Measurements from ENCODE around the gene SLC35F3. TPM values are rescaled to one million over a fixed set of nuclear protein-coding genes. Genes with fewer than 3 reads are reported as not detected.

SLC35F3 gene
- polyA plus RNA-seq, 1 of the 3 experiments (the other 2 are of a cell fraction) = 0.87 TPM

DNA sequence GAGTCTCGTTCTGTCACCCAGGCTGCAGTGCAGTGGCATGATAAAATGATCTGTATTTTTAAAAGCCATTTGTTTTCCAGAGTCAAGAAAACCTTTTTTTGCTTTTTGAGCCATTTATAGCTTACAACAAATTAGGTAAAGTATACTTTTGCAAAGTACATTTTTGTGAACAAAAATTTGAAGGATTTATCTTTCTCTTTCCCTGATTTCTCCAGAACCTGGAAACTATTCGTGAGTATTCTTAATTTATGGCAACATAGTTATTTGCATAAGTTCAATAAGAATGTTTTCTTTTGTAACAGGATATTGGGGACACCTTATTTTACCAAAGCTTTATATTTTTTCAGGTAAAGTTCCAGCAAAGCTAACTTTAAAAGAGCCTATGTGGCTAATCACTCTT, 37.4 kb upstream of the SLC35F3 start (continued):
- TF ChIP-seq GABPA (IDR thresholded peaks at IDR 0.05; ENCODE audit: low read depth) = no peak

- H3K9ac ChIP-seq = no peak overlapping the region
- no peaks in the 10 kb centered on the region for H3K9me3 ChIP-seq
- no peaks in the 10 kb centered on the region for H3K79me2 ChIP-seq (ENCODE audit: insufficient read depth)
- ChIA-PET CTCF (interaction anchor here (1.4 kb wide), 1 partner anchor 428 kb away, joined by 3 read pairs; no protein-coding TSS in a partner anchor), POLR2A (no interaction called here)
- 25% methylated on average over 2 of the region's 2 CpGs for WGBS (ENCODE audit: low lambda C conversion rate)
- H3K27ac ChIP-seq (ENCODE audit: low read depth in 2 of 2, low read length in 1 of 2) = no peak overlapping the region
- no peak overlapping the region for H3K4me3 ChIP-seq (ENCODE audit: low read depth in 2 of 2, low read length in 1 of 2)
- TF ChIP-seq EZH2phosphoT487 (IDR thresholded peaks at IDR 0.05; ENCODE audit: borderline replicate concordance, low read depth) = no peak
- no peak for TF ChIP-seq SMC3 (IDR thresholded peaks at IDR 0.05; ENCODE audit: low read depth, low read length)
- TF ChIP-seq TCF12 (IDR thresholded peaks at IDR 0.05) = no peak
- TF ChIP-seq TAF1 (IDR thresholded peaks at IDR 0.05; ENCODE audit: borderline replicate concordance, low read depth, low read length) = no peak
- no peak for TF ChIP-seq MXI1 (IDR thresholded peaks at IDR 0.05; ENCODE audit: low read depth, low read length)
- no peak for TF ChIP-seq JUND (IDR thresholded peaks at IDR 0.05)
- TF ChIP-seq CTCF (IDR thresholded peaks at IDR 0.05) = no peak
- TF ChIP-seq FOXM1 (IDR thresholded peaks at IDR 0.05; ENCODE audit: low read depth) = no peak
- TF ChIP-seq MAX (IDR thresholded peaks at IDR 0.05; ENCODE audit: low read depth) = no peak
- no peak for TF ChIP-seq FOXJ3 (CRISPR knock-in tag; IDR thresholded peaks at IDR 0.05)
- TF ChIP-seq ELF1 (IDR thresholded peaks at IDR 0.05) = no peak
- no peak for TF ChIP-seq SIN3A (IDR thresholded peaks at IDR 0.05; ENCODE audit: borderline replicate concordance, low read depth, low read length)
- TF ChIP-seq RFX5 (IDR thresholded peaks at IDR 0.05; ENCODE audit: low read length) = no peak
- no peak for TF ChIP-seq NRF1 (IDR thresholded peaks at IDR 0.05; ENCODE audit: low read depth, low read length)
- no peak for TF ChIP-seq TEAD4 (IDR thresholded peaks at IDR 0.05; ENCODE audit: borderline replicate concordance, insufficient read depth)
- TF ChIP-seq FOSL2 (IDR thresholded peaks at IDR 0.05; ENCODE audit: borderline replicate concordance, low read depth) = no peak
- TF ChIP-seq RXRA (IDR thresholded peaks at IDR 0.05; ENCODE audit: borderline replicate concordance, low read depth) = no peak
- no peak for TF ChIP-seq YY1 (IDR thresholded peaks at IDR 0.05; ENCODE audit: low read depth)
- H3F3A ChIP-seq (replicated peaks; ENCODE audit: insufficient read depth) = no peaks in the 10 kb centered on the region
- H3K27me3 ChIP-seq (ENCODE audit: insufficient read depth) = no peaks in the 10 kb centered on the region
- H3K4me2 ChIP-seq = no peak overlapping the region
- no peaks in the 10 kb centered on the region for H4K20me1 ChIP-seq (ENCODE audit: insufficient read depth)
- H3K36me3 ChIP-seq (replicated peaks in 1 of 2; ENCODE audit: control insufficient read depth in 1 of 2, insufficient read depth in 2 of 2, low read length in 1 of 2) = no peaks in the 10 kb centered on the region
- no peaks in the 10 kb centered on the region for H3K4me1 ChIP-seq (ENCODE audit: control insufficient read depth in 1 of 2, insufficient read depth in 2 of 2, low read depth in 1 of 2, low read length in 1 of 2)
- no peak for DNase-seq
- H2AFZ ChIP-seq (ENCODE audit: low read depth) = no peak overlapping the region
- no peaks in the 10 kb centered on the region for H3K9me2 ChIP-seq
Observed at GRCh38 chr1:233868461-233868860, 36.0 kb upstream of the SLC35F3 start.

Measured in SK-N-SH (cell line).